Ascending aorta (tissue), 2 donors: Measurements from ENCODE around the gene CASP3. TPM values are rescaled to one million over a fixed set of nuclear protein-coding genes. Genes with fewer than 3 reads are reported as not detected.

ENCODE experiments used
- DNase-seq, 2 donors: peaks; one replicate each; pipeline ENCODE4 v3.0.0-alpha.2; 2019; ENCODE audit warnings: low spot score in 2 of 2
- H3K27ac ChIP-seq, 2 donors: fragments of 200-600 bp; sonication (generic); one replicate each; pipeline ENCODE4 v1.5.1; 2016 to 2017; ENCODE audit warnings: mild to moderate bottlenecking in 1 of 2
- H3K27me3 ChIP-seq: fragments of 200-600 bp; sonication (generic); one replicate; pipeline ENCODE4 v1.5.1; 2017
- H3K36me3 ChIP-seq, 2 donors: fragments of 200-600 bp; sonication (generic); one replicate each; pipeline ENCODE4 v1.5.1; 2016
- H3K4me1 ChIP-seq, 2 donors: fragments of 200-600 bp; sonication (generic); one replicate each; pipeline ENCODE4 v1.5.1; 2016 to 2017; ENCODE audit warnings: mild to moderate bottlenecking in 1 of 2
- H3K4me3 ChIP-seq, 2 donors: fragments of 200-600 bp; sonication (generic); one replicate each; pipeline ENCODE4 v1.5.1; 2016 to 2017; ENCODE audit warnings: mild to moderate bottlenecking in 1 of 2
- H3K9me3 ChIP-seq, 2 donors: fragments of 200-600 bp; sonication (generic); one replicate each; pipeline ENCODE4 v1.5.1; 2016
- intact Hi-C: fragments of 100-400 bp; cut with DNase I; formaldehyde crosslinking; loops from one replicate; pipeline ENCODE4 v1.15.1; 2023
- total RNA-seq: library from RNA; depleted of rRNA; stranded (reverse); fragments of >200 nt; gene quantifications from one replicate; pipeline ENCODE4 v1.1.0, GENCODE V29; 2016
- TF ChIP-seq, protein P1 (sequence below), 3 experiments: fragments of 200-600 bp in 2 of 3; fragments of 450-650 bp in 1 of 3; sonication (generic) in 2 of 3; IDR thresholded peaks; one replicate each; pipeline ENCODE4 v1.5.1; 2016 to 2019; ENCODE audit warnings: antibody characterized with exemption in 3 of 3, mild to moderate bottlenecking in 1 of 3, moderate library complexity in 1 of 3

The CASP3 gene
- total RNA-seq, 1 donor from 2014 or later: 1.5 TPM

DNA sequence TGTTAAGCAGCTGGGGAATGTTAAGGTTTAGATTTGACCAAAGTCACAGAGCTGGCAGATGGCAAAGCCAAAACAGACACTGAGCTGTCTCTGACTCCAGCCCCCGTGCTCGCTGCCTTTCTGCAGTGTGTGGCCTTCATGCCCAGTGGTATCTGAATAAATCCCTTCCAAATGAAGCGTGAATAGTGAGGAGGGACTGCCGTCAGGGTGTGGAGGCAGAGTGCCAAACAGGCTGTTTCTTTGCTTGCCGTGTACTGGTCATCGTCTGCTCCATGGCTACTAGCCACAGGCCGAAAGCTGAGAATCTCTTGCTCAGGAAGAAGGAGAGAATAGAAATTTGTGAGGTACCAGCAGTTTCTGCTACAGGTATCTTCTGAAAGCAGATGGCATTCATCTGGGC, 20.0 kb upstream of the CASP3 start:
- DNase-seq: no peak
- TF ChIP-seq, protein P1, sequence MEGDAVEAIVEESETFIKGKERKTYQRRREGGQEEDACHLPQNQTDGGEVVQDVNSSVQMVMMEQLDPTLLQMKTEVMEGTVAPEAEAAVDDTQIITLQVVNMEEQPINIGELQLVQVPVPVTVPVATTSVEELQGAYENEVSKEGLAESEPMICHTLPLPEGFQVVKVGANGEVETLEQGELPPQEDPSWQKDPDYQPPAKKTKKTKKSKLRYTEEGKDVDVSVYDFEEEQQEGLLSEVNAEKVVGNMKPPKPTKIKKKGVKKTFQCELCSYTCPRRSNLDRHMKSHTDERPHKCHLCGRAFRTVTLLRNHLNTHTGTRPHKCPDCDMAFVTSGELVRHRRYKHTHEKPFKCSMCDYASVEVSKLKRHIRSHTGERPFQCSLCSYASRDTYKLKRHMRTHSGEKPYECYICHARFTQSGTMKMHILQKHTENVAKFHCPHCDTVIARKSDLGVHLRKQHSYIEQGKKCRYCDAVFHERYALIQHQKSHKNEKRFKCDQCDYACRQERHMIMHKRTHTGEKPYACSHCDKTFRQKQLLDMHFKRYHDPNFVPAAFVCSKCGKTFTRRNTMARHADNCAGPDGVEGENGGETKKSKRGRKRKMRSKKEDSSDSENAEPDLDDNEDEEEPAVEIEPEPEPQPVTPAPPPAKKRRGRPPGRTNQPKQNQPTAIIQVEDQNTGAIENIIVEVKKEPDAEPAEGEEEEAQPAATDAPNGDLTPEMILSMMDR (IDR thresholded peaks at IDR 0.05): no peak

DNA sequence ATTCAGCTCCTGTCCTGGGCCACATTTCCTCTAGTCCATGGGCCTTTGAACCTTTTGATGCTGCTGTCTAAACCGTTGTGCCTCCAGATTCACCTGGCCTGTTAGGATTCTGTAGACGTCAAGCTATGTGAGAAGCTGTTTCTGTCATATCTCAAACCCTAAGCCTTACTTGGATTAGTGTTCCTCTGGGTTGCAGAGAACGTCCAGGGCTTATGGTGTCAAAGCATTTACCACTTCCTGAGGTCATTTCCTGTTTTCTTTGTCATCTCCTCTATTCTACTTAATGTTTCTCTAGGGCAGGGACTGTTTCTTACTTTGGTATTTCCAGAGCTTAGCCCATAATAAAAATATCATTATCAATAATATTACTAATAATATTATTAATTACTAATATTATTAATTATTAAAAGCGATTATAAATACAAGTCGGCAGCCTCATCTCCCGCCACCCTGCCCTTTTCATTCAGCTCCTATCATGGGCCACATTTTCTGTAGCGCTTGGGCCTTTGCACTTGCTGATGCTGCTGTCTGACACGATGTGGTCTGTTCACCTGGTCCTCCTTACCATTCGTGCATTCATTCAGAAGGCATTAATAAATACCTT, 19.4 kb upstream of the CASP3 start:
- Histone ChIP-seq H3K36me3 (peaks cover 22 to 54% of the 10 kb centered on the region in 2 donors), H3K27me3 (no peaks in the 10 kb centered on the region), H3K4me1 (no peaks in the 10 kb centered on the region), H3K9me3 (no peaks in the 10 kb centered on the region), H3K27ac (no peak overlapping the region), H3K4me3 (no peak overlapping the region)
- intact Hi-C loops: no loop called here
- TF ChIP-seq, protein P1 (IDR thresholded peaks at IDR 0.05): no peak
- DNase-seq: no peak

More for the DNA sequence above, 20.0 kb upstream of the CASP3 start:
- no peaks in the 10 kb centered on the region for H3K9me3 ChIP-seq
- peaks cover 24 to 57% of the 10 kb centered on the region in 2 donors for H3K36me3 ChIP-seq
- no peak overlapping the region for H3K27ac ChIP-seq
- no peaks in the 10 kb centered on the region for H3K27me3 ChIP-seq
- no peak overlapping the region for H3K4me3 ChIP-seq
- intact Hi-C loops: no loop called here
- no peaks in the 10 kb centered on the region for H3K4me1 ChIP-seq

DNA sequence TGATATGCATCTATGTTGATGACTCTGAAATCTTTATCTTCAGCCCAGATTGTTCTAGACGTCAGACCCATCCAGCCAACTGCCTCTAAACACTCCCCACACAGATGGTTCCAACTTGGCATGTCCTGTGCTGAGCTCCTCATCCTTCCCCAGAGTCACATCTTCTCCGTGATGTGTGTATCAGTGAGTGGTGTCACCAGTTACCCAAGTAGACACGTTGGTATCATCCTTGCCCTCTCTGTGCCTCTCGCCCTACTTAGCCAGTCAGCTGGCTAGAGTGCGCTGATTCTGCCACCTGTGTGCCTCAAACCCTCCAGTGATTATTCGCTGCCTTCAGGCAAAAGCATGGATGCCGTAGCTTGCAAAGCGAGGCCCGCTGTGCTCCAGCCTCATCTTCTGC, 18.8 kb upstream of the CASP3 start:
- intact Hi-C loops: no loop called here
- H3K27me3 ChIP-seq: no peaks in the 10 kb centered on the region

DNA sequence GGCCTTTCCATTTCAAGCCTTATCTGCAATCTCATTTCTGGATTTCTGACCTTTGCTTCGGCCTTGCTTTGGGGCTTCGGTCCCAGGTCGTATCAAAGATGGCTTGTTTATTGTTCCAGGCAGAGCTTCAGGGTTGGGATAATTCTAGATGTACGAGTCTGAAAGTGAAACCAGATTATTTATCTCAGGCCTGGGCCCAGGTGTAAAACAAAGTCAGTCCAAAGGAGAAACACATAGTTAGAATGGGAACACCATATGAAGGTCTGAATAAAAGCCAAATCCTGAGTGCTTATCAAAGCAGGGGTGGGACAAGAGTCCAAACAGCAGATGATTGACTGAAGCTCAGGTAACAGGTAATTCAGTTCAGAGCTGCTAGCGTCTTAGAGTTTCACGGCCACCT, 17.4 kb upstream of the CASP3 start:
- H3K9me3 ChIP-seq: no peaks in the 10 kb centered on the region
- H3K4me1 ChIP-seq: peaks cover 0 to 6% of the 10 kb centered on the region in 2 donors
- H3K36me3 ChIP-seq: peaks cover 11 to 41% of the 10 kb centered on the region in 2 donors
- intact Hi-C loops: no loop called here
- H3K27me3 ChIP-seq: no peaks in the 10 kb centered on the region
- no peak for DNase-seq
- H3K4me3 ChIP-seq: no peak overlapping the region
- TF ChIP-seq, protein P1 (IDR thresholded peaks at IDR 0.05): no peak
- no peak overlapping the region for H3K27ac ChIP-seq

More for the DNA sequence above, 18.8 kb upstream of the CASP3 start:
- Histone ChIP-seq H3K27ac (no peak overlapping the region), H3K9me3 (no peaks in the 10 kb centered on the region), H3K4me1 (no peaks in the 10 kb centered on the region), H3K4me3 (no peak overlapping the region), H3K36me3 (peaks cover 20 to 53% of the 10 kb centered on the region in 2 donors)
- TF ChIP-seq, protein P1 (IDR thresholded peaks at IDR 0.05): no peak
- no peak for DNase-seq

DNA sequence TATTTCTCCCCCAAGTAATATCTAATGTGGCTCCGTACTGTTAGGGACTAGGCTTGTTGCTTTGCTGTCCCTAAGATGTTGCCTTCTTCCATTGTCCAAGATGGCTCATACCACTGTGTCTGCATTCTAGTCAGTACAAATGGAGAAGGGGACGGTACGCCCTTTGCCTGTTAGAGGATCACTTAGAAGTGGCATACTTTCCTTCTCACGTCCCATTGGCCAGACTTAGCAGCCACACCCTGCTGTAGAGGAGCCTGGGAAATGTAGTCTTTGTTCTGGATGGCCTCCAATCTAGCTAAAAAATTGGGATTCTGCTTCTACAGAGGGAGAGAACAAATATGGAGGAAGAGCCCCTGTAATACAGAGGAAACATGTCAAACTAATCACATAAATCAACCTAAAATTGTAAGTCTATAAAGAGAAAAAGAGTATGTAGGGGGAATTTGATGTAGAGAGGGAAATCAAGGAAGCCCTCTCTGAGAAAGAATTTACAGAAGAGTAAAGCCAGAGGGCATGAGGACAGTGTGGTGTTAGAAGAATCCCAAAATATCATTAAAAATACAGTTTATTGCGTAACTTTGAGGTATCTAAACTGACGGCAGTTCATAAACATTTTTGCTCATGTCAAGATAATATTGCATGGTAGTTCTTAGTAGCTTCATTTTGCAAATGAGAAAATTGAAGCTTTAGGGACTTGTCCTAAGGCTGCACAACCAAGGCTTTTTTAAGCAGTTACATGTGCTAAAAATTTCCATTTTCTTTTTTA, 15.4 kb upstream of the CASP3 start:
- DNase-seq: no peak
- Histone ChIP-seq H3K27ac (no peak overlapping the region), H3K4me3 (no peak overlapping the region), H3K4me1 (peaks cover 0 to 6% of the 10 kb centered on the region in 2 donors), H3K9me3 (no peaks in the 10 kb centered on the region), H3K36me3 (peaks cover 16 to 51% of the 10 kb centered on the region in 2 donors), H3K27me3 (no peaks in the 10 kb centered on the region)
- TF ChIP-seq, protein P1 (IDR thresholded peaks at IDR 0.05): no peak
- intact Hi-C loops: no loop called here
